Measurements from ENCODE around the gene PRKACG.

The PRKACG gene

GRCh38 chr9:69049094-69049493 is 35.2 kb upstream of the PRKACG start:
- TF ChIP-seq CTCF (IDR thresholded peaks at IDR 0.05; ENCODE audit: insufficient read depth, low read depth, low read length, missing control alignments) = no peak
- H3K4me3 ChIP-seq (ENCODE audit: low read depth, low read length) = no peak overlapping the region
- DNase-seq (ENCODE audit: low read depth) = no peak

- DNase-seq (ENCODE audit: low read depth) = no peak
- H3K4me3 ChIP-seq (ENCODE audit: low read depth, low read length) = no peak overlapping the region
- no peak for TF ChIP-seq CTCF (IDR thresholded peaks at IDR 0.05; ENCODE audit: insufficient read depth, low read depth, low read length, missing control alignments)
Observed at GRCh38 chr9:69047371-69047770, 33.5 kb upstream of the PRKACG start.

- no peak for TF ChIP-seq CTCF (IDR thresholded peaks at IDR 0.05; ENCODE audit: insufficient read depth, low read depth, low read length, missing control alignments)
- DNase-seq (ENCODE audit: low read depth) = no peak
- H3K4me3 ChIP-seq (ENCODE audit: low read depth, low read length) = no peak overlapping the region
Observed at GRCh38 chr9:69046723-69047122, 32.8 kb upstream of the PRKACG start.

GRCh38 chr9:69045821-69046220 is 31.9 kb upstream of the PRKACG start:
- H3K4me3 ChIP-seq (ENCODE audit: low read depth, low read length) = no peak overlapping the region
- TF ChIP-seq CTCF (IDR thresholded peaks at IDR 0.05; ENCODE audit: insufficient read depth, low read depth, low read length, missing control alignments) = no peak
- DNase-seq (ENCODE audit: low read depth) = no peak

GRCh38 chr9:69044240-69045219 is 30.6 kb upstream of the PRKACG start:
- DNase-seq (ENCODE audit: low read depth) = no peak
- TF ChIP-seq CTCF (IDR thresholded peaks at IDR 0.05; ENCODE audit: insufficient read depth, low read depth, low read length, missing control alignments) = no peak
- H3K4me3 ChIP-seq (ENCODE audit: low read depth, low read length) = no peak overlapping the region

GRCh38 chr9:69040646-69041045 is 26.7 kb upstream of the PRKACG start:
- DNase-seq (ENCODE audit: low read depth) = no peak
- no peak for TF ChIP-seq CTCF (IDR thresholded peaks at IDR 0.05; ENCODE audit: insufficient read depth, low read depth, low read length, missing control alignments)
- no peak overlapping the region for H3K4me3 ChIP-seq (ENCODE audit: low read depth, low read length)
